ENCODE measurements around the gene SPEG.

The SPEG gene

GRCh38 chr2:219497495-219498279 is 63.0 kb downstream of the SPEG start:
- DNase-seq: peak in 35 of 42 donors; percentile 28 to 76 (median 56)
- intact Hi-C loops (cut with DNase I): no loop called here

GRCh38 chr2:219498280-219499057 is 63.8 kb downstream of the SPEG start, which contains the start of gene GMPPA:
Gene GMPPA, plus strand, starts transcription at chr2:219498891. Its CDS starts 1,085 bp downstream, at chr2:219499976.
- intact Hi-C loops (cut with DNase I): no loop called here
- DNase-seq: peak; percentile 87 to 98 (median 95)

GRCh38 chr2:219499058-219499307 is 64.3 kb downstream of the SPEG start:
- DNase-seq: no peak
- intact Hi-C loops (cut with DNase I): no loop called here

- intact Hi-C loops (cut with DNase I): no loop called here
- DNase-seq: no peak
These were observed 64.9 kb downstream of the SPEG start for GRCh38 chr2:219499555-219499954.

- no peak for DNase-seq
- intact Hi-C loops (cut with DNase I): no loop called here
These were observed 65.5 kb downstream of the SPEG start for GRCh38 chr2:219500135-219500534.

GRCh38 chr2:219501849-219502248 is 67.2 kb downstream of the SPEG start:
- intact Hi-C loops (cut with DNase I): no loop called here
- no peak for DNase-seq

GRCh38 chr2:219502618-219503017 is 68.0 kb downstream of the SPEG start:
- intact Hi-C loops (cut with DNase I): no loop called here
- no peak for DNase-seq

GRCh38 chr2:219505585-219505984 is 70.9 kb downstream of the SPEG start:
- intact Hi-C loops (cut with DNase I): no loop called here
- no peak for DNase-seq

GRCh38 chr2:219506153-219506801 is 71.6 kb downstream of the SPEG start:
- no peak for DNase-seq
- intact Hi-C loops (cut with DNase I): no loop called here

- DNase-seq: peak in 1 of 42 donors; percentile 56
- intact Hi-C loops (cut with DNase I): no loop called here
These were observed 72.3 kb downstream of the SPEG start for GRCh38 chr2:219506802-219507526.

- intact Hi-C loops (cut with DNase I): no loop called here
- DNase-seq: no peak
These were observed 73.2 kb downstream of the SPEG start for GRCh38 chr2:219507581-219508443.

- intact Hi-C loops (cut with DNase I): no loop called here
- no peak for DNase-seq
These were observed 73.7 kb downstream of the SPEG start for GRCh38 chr2:219508444-219508734.

- intact Hi-C loops (cut with DNase I): no loop called here
- DNase-seq: peak in 1 of 42 donors; percentile 55
These were observed 74.5 kb downstream of the SPEG start for GRCh38 chr2:219508971-219509779.

- intact Hi-C loops (cut with DNase I): no loop called here
- DNase-seq: peak; percentile 27 to 86 (median 74)
These were observed 75.3 kb downstream of the SPEG start for GRCh38 chr2:219509780-219510511.

GRCh38 chr2:219510512-219511135 is 76.0 kb downstream of the SPEG start:
- DNase-seq: no peak
- intact Hi-C loops (cut with DNase I): no loop called here

GRCh38 chr2:219511547-219512325 is 77.1 kb downstream of the SPEG start:
- DNase-seq: no peak
- intact Hi-C loops (cut with DNase I): no loop called here

Data from head of caudate nucleus (tissue), 42 donors.